ENCODE results near the gene CYP3A5.
"Not testable (repeated sequence)": the region's sequence is repeated elsewhere in the genome, so short reads cannot be mapped to it uniquely, and the experiment has no call there.

CYP3A5 gene

GRCh38 chr7:99685129-99685758, 5.4 kb upstream of the CYP3A5 start:
- no peak for DNase-seq

DNA sequence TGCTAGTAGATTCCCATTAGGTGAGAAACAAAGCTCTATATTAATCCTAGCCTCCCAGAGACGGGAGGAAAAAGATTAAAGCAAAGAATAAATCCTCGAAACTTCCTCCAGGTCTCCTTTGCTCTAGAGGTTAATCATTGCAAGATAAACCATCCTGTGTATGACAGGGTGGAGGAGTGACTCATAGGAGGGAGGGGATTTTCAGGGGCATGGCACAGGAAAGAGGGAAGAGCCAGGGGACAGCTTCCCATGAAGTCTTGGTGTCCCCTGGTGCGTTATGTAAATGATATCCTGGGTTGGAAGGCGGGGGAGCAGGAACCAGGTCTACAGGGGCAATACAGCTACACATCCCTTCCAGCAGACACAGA, 780 bp downstream of the CYP3A5 start:
- no peak for DNase-seq

DNA sequence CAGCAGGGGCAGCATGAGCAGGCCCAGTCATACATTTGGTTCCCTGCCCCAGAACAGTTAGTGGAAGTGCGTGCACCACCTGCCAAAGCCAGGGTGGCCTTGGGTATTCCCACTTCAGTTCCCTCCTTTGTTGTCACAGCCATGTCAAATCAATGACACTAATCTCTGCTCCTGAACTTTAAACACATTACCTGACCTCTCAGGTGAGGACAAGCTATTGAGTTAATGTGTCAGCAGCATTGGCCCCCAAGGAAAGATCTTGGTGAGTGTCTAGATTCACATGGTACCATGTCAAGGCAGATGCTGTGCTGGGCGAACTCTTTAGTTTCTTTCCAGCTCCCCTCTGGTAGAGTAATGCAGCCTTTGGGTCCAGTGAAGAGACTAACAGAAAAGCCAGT, 2.1 kb downstream of the CYP3A5 start:
- no peak for DNase-seq

- no peak for DNase-seq
Measured at GRCh38 chr7:99677013-99677647, 2.7 kb downstream of the CYP3A5 start.

DNA sequence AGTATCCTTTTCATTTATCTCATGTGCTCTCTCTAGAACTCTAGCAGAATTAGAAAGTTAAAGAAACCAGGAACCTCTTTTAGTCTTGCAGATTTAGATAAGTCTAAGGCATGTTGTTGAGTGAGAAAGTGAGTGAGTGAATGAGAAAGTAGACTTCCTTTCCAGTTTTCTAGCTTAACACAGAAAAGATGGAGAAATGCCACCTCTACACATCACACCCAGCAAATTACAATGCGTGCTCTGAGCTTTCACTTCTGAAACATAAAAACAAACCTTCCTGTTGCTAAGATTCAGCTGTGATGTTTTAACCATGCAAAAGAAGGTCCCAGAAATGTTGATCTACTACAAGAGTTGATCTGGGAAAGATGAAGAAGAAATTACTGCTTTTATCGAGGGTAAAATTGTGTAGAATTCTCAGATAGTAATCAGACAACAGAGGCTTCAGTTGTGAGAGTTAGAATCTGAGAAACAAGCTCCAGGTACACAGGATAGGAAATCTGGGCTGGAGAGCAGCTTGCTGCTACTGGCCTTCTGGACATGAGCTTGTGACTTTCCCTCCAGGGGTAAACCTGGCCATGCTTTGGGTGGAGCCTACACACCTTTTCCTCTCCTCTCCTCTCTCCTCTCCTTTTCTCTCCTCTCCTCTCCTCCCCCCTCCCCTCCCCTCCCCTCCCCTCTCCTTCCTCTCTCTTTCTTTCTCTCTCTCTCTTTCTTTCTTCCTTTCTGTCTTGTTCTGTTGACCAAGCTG, 4.6 kb downstream of the CYP3A5 start:
- DNase-seq = no peak

- DNase-seq = no peak
Measured at GRCh38 chr7:99672573-99672972, 7.2 kb downstream of the CYP3A5 start.

DNA sequence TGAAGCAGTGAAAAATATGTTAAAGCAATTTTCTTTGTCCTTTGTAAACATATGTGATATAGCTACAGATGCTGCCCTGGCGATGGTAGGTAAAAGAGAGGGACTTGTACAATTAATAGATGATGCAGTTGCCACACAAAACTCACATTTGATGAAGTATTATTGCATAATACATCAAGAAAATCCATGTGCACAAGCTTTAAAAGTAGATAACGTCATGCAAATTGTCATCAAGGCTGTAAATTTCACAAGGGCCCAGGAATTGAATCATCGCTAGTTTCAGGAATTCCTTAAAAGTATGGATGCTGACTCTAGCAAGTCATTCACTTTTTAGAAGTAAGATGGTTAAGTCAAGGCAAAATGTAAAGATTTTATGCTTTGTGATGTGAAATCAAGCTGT, 10.0 kb downstream of the CYP3A5 start:
- no peak for DNase-seq

DNA sequence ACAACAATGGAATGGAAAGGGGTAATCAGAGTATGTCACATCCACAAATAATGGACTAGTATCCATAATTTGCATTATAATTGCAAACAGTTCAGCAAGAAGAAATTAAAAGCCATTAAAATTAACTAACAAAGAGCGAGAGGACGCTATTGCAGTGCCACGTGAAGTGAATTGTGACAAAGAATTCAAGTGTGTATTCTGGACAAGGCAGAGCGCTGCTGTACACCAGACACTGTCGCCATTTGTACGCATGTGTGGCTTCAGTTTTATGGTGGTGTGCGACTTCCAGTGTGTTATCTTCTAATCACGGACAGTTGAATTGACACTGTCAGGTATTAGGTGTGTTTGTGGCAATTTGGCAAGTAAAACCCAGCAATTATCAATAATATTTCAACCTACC, 11.3 kb downstream of the CYP3A5 start:
- no peak for DNase-seq

- no peak for DNase-seq
Measured at GRCh38 chr7:99667179-99667578, 12.6 kb downstream of the CYP3A5 start.

DNA sequence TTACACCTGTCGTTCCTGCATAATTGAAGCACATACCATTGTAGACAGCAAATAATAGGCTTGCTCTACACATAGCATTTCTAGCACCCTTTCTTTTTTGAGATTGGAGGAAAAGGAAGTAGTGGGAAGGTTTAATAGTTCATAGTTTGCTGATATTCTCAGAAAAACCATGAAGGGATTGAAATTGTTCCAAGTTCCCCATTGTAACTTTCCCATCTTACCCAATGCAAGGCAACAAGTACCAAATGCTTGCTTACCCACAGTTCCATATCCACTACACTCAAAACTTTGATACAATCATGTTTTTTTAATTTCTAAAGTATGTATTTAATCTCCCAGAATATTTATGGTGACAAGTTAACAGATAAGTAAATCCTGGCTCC, 13.8 kb downstream of the CYP3A5 start:
- DNase-seq = no peak

GRCh38 chr7:99665312-99666012, 14.3 kb downstream of the CYP3A5 start:
- no peak for DNase-seq

DNA sequence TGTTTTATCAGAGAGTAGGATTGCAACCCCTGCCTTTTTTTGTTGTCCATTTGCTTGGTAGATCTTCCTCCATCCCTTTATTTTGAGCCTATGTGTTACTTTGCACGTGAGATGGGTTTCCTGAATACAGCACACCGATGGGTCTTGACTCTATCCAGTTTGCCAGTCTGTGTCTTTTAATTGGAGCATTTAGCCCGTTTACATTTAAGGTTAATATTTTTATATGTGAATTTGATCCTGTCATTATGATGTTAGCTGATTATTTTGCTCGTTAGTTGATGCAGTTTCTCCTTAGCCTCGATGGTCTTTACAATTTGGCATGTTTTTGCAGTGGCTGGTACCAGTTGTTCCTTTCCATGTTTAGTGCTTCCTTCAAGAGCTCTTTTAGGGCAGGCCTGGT, 21.9 kb downstream of the CYP3A5 start:
- DNase-seq = not testable (repeated sequence)

GRCh38 chr7:99654626-99655025, 25.2 kb downstream of the CYP3A5 start:
- DNase-seq = not testable (repeated sequence)

- no peak for DNase-seq
Measured at GRCh38 chr7:99653754-99654153, 26.0 kb downstream of the CYP3A5 start.

GRCh38 chr7:99653269-99653668, 26.5 kb downstream of the CYP3A5 start:
- DNase-seq = not testable (repeated sequence)

DNA sequence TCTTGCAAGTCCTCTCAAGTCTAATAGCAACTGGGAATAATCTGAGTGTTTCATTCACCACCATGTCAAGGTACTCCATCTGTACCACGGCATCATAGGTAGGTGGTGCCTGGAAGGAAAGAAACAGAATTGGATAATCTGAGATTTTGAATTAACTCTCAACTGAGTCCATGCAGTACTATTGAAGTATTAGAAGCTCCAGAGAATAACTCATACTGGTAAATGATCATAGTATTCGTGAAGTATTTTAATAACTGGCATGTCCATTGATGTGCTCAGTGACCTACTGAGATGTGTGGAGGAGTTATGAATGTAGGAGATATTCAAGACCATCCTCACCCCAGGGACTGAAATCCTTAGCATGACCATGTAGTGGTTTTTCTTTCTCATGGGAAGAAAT, 27.1 kb downstream of the CYP3A5 start:
- DNase-seq = no peak

- no peak for DNase-seq
Measured at GRCh38 chr7:99651290-99651689, 28.5 kb downstream of the CYP3A5 start.

DNA sequence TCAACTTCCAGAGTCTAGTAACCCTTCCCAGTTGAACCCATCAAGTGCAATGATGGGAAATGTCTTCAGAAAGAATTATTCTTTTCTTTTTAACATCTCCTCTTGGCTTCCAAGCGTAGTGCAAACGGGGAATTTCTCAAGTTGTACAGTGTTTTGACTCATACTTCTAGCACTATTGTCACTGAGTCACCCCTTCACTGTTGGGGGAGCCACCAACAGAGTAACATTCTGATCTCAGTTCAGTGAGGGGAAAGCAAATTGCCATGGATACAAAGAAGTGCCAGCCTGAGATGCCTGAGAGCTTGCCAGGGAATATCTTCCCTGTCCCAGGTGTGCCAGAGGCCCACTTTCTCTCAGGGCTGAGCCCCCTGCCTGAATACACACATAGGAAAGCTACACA, 31.0 kb downstream of the CYP3A5 start:
- no peak for DNase-seq

DNA sequence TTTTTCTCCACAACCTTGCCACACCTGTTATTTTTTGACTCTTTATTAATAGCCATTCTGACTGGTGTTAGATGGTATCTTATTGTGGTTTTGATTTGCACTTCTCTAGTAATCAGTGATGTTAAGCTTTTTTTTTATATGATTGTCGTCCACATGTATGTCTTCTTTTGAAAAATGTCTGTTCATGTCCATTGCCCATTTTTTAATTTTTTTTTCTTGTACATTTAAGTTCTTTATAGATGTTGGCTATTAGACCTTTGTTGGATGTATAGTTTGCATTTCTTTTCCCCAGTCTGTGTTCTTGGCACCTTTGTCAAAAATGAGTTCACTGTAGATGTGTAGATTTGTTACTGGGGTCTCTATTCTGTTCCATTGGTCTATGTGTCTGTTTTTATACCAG, 34.2 kb downstream of the CYP3A5 start:
- no peak for DNase-seq

DNA sequence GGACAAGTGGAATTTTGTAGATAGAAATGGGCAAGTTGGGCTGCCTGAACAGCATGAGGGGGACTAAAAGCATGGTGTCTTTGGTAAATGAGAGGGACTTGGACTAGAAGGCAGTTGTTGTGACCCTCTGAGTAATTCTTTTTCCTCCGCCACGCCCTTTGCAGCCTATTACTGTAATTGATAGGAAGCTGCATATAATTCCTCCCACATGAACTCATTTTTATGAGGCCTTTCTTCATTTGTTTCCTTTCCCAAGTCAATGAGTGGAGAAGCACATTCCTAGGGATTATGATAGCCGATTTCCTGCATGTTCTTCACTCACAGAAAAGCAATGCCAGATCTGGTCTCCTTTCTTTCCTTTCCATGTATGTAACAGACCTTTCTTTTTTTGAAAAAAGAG, 35.4 kb downstream of the CYP3A5 start:
- DNase-seq = no peak

- no peak for DNase-seq
Measured at GRCh38 chr7:99643464-99643863, 36.3 kb downstream of the CYP3A5 start.

GRCh38 chr7:99642027-99642426, 37.8 kb downstream of the CYP3A5 start:
- no peak for DNase-seq

- no peak for DNase-seq
Measured at GRCh38 chr7:99639267-99639666, 40.5 kb downstream of the CYP3A5 start.

GRCh38 chr7:99638731-99639130, 41.1 kb downstream of the CYP3A5 start:
- no peak for DNase-seq

All from T-helper 1 cell (primary cell).